HL-60 (cell line): Measurements from ENCODE around the gene AGMO.

Source experiments
- POLR2AphosphoS5 ChIP-seq: IDR thresholded peaks from 2 replicates; pipeline ENCODE4 v1.6.1; 2012; ENCODE audit warnings: low read depth
- TF ChIP-seq, protein P1 (sequence below): IDR thresholded peaks from one replicate; pipeline ENCODE4 v1.5.1; 2011; ENCODE audit warnings: low read length, control low read depth, inconsistent platforms; ENCODE audit not compliant: insufficient read depth

DNA sequence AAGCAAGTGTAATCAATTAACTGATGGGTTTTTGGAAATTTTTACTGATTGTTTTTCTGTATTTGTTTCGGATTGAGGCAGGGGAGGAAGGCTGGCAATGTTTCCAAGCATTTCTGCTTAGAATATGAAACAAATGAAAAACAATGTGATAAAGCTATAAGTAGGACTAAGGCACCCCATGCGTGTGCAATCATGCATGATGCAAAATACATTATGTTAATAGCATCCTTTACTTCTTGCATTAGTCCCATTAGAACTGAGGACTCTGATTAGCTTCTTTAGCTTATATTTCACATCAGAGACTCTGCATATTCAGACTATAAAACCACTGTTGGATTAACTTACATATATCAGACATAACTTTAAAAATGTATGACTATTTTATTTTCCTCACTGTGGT, 48.7 kb upstream of the AGMO start:
- TF ChIP-seq, protein P1, sequence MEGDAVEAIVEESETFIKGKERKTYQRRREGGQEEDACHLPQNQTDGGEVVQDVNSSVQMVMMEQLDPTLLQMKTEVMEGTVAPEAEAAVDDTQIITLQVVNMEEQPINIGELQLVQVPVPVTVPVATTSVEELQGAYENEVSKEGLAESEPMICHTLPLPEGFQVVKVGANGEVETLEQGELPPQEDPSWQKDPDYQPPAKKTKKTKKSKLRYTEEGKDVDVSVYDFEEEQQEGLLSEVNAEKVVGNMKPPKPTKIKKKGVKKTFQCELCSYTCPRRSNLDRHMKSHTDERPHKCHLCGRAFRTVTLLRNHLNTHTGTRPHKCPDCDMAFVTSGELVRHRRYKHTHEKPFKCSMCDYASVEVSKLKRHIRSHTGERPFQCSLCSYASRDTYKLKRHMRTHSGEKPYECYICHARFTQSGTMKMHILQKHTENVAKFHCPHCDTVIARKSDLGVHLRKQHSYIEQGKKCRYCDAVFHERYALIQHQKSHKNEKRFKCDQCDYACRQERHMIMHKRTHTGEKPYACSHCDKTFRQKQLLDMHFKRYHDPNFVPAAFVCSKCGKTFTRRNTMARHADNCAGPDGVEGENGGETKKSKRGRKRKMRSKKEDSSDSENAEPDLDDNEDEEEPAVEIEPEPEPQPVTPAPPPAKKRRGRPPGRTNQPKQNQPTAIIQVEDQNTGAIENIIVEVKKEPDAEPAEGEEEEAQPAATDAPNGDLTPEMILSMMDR, result no peak
- no peak for TF ChIP-seq POLR2AphosphoS5
